GM18498 (cell line): ENCODE data around the gene PXMP4.
A peak's percentile ranks its signal among the peaks of the same experiment; 100 is the strongest.
"Not testable (repeated sequence)": the region's sequence is repeated elsewhere in the genome, so short reads cannot be mapped to it uniquely, and the experiment has no call there.

Experiments used
- ATAC-seq: cut with Tn5 transposase; IDR thresholded peaks from one replicate; pipeline ENCODE4 v1.9.1; 2021; ENCODE audit warnings: mild to moderate bottlenecking, moderate library complexity; ENCODE audit not compliant: unreplicated experiment

Gene PXMP4, protein sequence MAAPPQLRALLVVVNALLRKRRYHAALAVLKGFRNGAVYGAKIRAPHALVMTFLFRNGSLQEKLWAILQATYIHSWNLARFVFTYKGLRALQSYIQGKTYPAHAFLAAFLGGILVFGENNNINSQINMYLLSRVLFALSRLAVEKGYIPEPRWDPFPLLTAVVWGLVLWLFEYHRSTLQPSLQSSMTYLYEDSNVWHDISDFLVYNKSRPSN

DNA sequence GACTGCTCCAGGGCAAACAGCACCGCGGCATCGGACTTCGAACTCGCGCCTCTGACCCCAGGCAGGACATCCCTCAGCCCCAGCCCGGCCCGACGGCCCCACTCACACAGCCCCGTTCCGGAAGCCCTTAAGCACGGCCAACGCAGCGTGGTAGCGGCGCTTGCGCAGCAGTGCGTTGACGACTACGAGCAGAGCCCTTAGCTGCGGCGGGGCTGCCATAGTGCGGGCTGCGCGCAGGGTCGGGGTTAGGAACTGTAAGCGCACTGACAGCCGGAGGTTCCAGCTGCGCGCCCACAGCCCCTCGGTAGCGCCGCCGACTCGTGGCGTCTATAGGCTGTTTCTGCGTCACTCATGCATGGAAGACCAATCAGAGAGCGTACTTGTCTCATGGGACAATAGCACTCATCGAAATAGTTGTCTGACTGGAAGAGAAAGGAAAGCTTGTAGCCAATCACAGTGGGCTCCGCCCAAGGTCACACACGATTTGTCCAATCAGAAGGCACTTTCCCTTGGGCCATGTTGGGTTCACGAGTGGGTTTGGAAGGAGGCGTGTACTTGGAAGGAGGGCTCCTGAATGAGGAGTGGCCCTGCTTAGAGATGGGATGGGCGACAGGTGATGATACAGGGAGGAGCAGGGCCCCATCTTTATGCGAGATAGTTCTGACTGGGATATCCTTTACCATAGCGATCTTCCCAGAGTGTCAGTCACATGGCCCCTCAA, at the start of gene PXMP4:
PXMP4 (minus strand) TSS at position 322 of the 721 bp plus-strand sequence; CDS start at position 219, 103 bp downstream.
- peak; percentile 96 for ATAC-seq

DNA sequence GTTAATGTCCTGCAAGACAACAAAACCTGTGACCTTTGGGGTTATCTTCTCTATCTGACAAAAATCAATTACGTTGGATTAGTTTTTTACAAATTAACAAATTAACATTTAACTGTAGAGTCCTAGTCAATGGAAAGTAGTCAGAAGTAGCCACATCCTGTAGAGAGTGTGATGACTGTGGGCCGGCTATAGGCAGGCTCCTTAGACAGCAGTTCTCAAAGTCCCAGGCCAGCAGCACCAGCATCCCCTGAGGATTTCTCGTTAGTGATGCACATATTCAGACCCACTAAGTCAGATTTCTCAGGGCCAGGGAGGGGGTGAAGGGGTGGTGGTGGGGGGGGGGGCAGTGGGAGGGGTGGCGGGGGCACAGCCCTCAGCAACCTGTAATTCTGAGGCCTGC, 48.9 kb upstream of the PXMP4 start:
- no peak for ATAC-seq

GRCh38 chr20:33767777-33768138, 47.6 kb upstream of the PXMP4 start:
- no peak for ATAC-seq

DNA sequence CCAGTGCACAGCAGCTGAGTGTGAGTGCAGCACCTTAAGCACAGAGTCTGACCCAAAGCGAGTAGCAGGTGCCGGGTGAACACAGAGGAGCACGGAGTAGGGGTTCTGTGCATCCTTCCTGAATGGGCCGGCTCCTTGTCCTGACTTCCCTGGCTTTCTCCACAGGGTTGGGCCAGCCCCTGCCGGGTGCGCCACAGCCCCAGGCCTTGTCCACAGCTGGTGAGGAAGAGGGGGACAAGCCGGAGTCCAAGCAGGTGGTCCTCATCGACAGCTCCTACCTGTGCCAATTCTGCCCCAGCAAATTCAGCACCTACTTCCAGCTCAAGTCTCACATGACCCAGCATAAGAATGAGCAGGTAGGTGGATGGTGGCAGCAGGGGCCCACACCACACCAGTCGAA, 46.6 kb upstream of the PXMP4 start:
- ATAC-seq: no peak

GRCh38 chr20:33765592-33765991, 45.5 kb upstream of the PXMP4 start:
- ATAC-seq: no peak

GRCh38 chr20:33765099-33765498, 45.0 kb upstream of the PXMP4 start:
- no peak for ATAC-seq

- no peak for ATAC-seq
Measured at GRCh38 chr20:33761698-33762250, 41.7 kb upstream of the PXMP4 start.

DNA sequence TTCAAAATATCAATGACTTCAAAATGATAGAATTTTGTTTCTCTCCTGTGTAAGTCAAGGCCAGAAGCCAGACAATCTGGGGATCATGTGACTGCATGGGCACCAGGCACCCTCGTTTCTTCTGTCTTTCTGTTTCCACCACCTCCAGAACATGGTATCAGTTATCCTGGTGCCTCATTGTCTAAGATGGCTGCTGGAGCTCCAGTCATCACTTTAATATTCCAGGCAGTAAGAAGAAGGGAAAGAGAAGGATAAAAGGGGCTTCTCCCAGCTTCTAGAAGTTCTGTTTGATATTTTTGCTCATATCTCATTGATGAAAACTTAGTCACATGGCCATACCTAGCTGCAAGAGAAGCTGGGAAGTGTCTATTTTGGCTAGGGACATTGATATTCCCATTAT, 37.3 kb upstream of the PXMP4 start:
- no peak for ATAC-seq

DNA sequence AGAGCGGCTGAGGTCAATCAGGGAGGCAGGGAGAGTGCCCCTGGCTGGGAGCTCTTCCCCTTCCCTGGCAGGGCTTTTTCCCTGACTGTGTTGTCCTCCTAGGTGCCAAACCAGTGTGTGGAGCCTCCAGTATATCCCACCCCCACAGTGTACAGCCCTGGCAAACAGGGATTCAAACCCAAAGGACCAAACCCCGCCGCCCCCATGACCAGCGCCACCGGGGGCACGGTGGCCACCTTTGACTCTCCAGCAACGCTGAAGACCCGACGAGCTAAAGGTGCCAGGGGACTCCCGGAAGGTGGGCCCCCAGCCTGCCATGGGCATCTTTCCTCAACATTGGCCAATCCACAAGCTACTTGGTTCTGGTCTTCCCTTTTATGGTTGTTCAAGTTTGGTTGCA, 36.9 kb upstream of the PXMP4 start:
- ATAC-seq: no peak

GRCh38 chr20:33755936-33756490, 35.9 kb upstream of the PXMP4 start:
- ATAC-seq: not testable (repeated sequence)

DNA sequence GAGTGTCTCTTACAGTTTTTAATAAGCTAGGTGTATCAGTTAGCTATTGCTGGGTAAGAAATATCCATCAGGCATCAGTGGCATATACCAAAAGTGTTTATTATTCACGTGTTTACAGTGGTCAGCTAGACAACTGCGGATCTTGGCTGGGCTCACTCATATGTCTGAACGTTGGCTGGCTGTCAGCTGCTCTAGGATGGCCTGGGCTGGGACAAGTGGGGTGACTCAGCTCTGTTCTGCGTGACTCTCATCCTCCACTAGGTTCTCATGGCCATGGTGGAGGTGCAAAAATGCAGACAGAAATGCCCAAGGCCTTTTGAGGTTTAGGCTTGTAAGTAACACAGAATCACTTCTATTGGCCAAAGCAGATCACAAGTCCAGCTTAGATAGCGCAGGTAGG, 33.7 kb upstream of the PXMP4 start:
- no peak for ATAC-seq

DNA sequence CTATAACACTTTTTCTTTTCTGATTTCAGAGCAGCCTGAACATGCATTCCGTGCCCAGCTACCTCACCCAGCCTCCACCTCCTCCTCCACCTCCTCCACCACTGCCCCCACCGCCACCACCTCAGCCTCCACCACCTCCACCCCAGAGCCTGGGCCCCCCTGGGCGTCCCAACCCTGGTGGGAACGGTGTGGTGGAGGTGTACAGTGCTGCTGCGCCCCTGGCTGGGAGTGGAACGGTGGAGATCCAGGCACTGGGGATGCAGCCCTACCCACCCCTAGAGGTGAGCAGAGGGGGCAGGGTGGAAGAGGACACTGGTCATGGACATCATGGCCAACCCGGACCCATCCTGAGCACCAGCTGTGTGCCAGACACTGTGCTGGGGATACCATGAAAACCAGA, 33.0 kb upstream of the PXMP4 start:
- no peak for ATAC-seq

DNA sequence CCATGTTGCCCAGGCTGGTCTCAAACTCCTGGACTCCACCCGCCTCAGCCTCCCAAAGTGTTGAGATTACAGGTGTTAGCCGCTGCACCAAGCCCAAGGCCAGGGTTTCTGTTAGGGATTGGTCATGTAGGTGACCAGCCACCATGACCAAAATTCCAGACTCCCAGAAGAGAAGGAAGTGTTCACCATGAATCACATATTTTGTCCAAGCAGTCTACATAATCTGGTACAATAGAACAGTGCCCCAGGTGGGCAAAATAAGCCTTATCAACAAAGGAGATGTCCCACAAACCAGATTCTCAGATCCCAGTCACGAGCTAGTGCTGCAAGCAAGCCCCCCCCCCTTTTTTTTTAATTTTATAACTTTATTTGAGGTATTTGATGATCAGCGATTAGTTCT, 31.7 kb upstream of the PXMP4 start:
- ATAC-seq: no peak

DNA sequence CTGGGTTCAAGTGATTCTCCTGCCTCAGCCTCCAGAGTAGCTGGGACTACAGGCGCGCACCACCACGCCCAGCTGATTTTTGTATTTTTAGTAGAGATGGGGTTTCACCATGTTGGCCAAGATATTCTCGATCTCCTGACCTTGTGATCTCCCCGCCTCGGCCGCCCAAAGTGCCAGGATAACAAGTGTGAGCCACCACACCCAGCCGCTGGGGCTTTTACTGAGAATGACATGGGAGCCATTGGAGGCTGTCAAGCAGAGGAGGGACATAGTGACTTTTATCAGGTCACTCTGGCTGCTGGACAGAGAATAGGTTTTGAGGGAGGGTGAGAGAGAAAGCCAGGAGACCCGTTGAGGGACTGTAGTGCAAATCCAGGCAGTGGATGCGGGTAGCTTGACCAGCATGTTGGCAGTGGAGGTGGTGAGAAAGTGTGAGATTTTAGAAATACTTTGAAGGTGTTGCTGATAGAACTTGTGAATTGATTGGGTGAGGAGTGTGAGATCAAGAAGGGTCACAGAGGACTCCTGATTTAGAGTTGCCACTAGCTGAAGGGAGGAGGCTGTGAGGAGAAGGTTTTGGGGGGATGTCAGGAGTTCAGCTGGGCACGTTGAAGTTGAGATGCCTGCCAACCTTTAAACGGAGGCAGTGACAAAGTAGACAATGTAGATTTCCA, 26.4 kb upstream of the PXMP4 start:
- ATAC-seq: no peak

- ATAC-seq: no peak
Measured at GRCh38 chr20:33744773-33745385, 24.8 kb upstream of the PXMP4 start.

- ATAC-seq: no peak
Measured at GRCh38 chr20:33744181-33744580, 24.1 kb upstream of the PXMP4 start.

DNA sequence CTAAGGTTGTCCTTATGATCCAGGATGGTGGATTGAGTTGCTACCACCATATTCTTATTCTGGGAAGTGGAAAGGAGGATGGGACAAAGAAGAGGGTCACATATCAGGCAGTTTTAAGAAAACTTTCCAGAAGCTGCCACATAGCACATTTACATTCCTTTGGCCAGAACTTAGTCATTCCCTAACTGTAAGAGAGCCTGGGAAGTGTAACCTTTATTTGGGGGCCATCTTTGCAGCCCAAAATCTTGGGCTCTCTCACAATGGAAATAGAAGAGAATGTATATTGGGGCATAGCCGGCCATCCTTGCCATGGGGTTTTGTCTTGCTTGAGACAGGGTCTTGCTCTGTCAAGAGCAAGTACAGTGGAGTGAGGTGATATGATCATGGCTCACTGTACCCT, 20.1 kb upstream of the PXMP4 start:
- no peak for ATAC-seq

- no peak for ATAC-seq
Measured at GRCh38 chr20:33739493-33739892, 19.4 kb upstream of the PXMP4 start.

DNA sequence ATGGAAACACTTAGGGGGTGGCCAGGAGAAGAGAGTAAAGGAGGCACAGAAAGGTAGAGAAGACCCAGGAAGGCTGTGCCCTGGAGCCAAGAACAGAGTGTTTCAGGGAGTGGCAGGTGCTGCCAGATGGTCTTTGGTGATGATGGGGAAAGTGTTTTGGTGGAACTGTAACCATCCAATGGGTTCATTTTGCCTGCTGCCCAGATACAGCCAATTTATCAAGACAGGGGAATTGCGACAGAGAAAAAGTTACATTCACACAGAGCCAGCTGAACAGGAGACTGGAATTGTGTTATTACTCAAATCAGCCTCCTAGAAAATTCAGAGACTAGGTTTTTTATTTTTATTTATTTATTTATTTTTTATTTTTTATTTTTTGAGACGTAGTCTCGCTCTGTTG, 16.9 kb upstream of the PXMP4 start:
- no peak for ATAC-seq

- ATAC-seq: no peak
Measured at GRCh38 chr20:33733654-33734576, 13.8 kb upstream of the PXMP4 start.
